SU-DHL-6 (cell line): ENCODE results near the gene CYP11A1.
"Not testable (repeated sequence)": the region's sequence is repeated elsewhere in the genome, so short reads cannot be mapped to it uniquely, and the experiment has no call there.

ENCODE experiments used
- H2AFZ ChIP-seq: fragments of 200-600 bp; sonication (generic); 2 replicates; pipeline ENCODE4 v1.6.1; 2014; ENCODE audit warnings: low read depth, mild to moderate bottlenecking, moderate library complexity, mixed read lengths, antibody characterized with exemption, low read length; ENCODE audit not compliant: severe bottlenecking
- H3F3A ChIP-seq: fragments of 200-600 bp; shearing (Covaris generic); 2 replicates; pipeline ENCODE4 v1.6.0; 2016; ENCODE audit warnings: antibody characterized with exemption, mild to moderate bottlenecking; ENCODE audit not compliant: insufficient read depth
- H3K27ac ChIP-seq: fragments of 200-600 bp; sonication (generic); 2 replicates; pipeline ENCODE4 v1.5.1; 2016; ENCODE audit warnings: low read depth, mild to moderate bottlenecking, low read length, moderate library complexity, mixed read lengths
- H3K27me3 ChIP-seq: fragments of 200-600 bp; sonication (generic), shearing (Covaris generic); 2 replicates; pipeline ENCODE4 v1.6.0; 2014; ENCODE audit warnings: mild to moderate bottlenecking, low read length
- H3K36me3 ChIP-seq: fragments of 200-600 bp; sonication (generic); 2 replicates; pipeline ENCODE4 v1.6.1; 2014; ENCODE audit warnings: mild to moderate bottlenecking, low read length, mixed read lengths
- H3K4me2 ChIP-seq: fragments of 300-600, 200-600 bp; shearing (Covaris generic), sonication (generic); 2 replicates; pipeline ENCODE4 v1.6.0; 2014; ENCODE audit warnings: low read length, low read depth, mild to moderate bottlenecking; ENCODE audit not compliant: poor library complexity, severe bottlenecking
- H3K4me3 ChIP-seq: fragments of 200-600 bp; sonication (generic); 2 replicates; pipeline ENCODE4 v1.5.1; 2014; ENCODE audit warnings: antibody characterized with exemption, low read length, mild to moderate bottlenecking, mixed read lengths; ENCODE audit not compliant: insufficient read depth, poor library complexity, severe bottlenecking
- H3K79me2 ChIP-seq: fragments of 200-600 bp; sonication (generic); 2 replicates; pipeline ENCODE4 v1.6.1; 2014; ENCODE audit warnings: mild to moderate bottlenecking, low read length, moderate library complexity; ENCODE audit not compliant: insufficient read depth
- H3K9ac ChIP-seq: fragments of 200-600 bp; sonication (generic); 2 replicates; pipeline ENCODE4 v1.7.0; 2014; ENCODE audit warnings: mild to moderate bottlenecking, low read length
- H3K9me2 ChIP-seq: fragments of 200-600 bp; sonication (generic); replicated peaks from 2 replicates; pipeline ENCODE4 v1.6.1; 2014; ENCODE audit warnings: low read length; ENCODE audit not compliant: insufficient read depth
- H3K9me3 ChIP-seq: fragments of 200-600 bp; sonication (generic); 2 replicates; pipeline ENCODE4 v1.6.1; 2014; ENCODE audit warnings: low read length, mixed read lengths; ENCODE audit not compliant: insufficient read depth
- H4K20me1 ChIP-seq: fragments of 200-600 bp; sonication (generic); 2 replicates; pipeline ENCODE4 v1.6.1; 2014; ENCODE audit warnings: low read depth, mild to moderate bottlenecking, antibody characterized with exemption, low read length, moderate library complexity, mixed read lengths
- EZH2phosphoT487 ChIP-seq: fragments of 200-600 bp; sonication (generic), shearing (Covaris generic); conservative IDR thresholded peaks from 2 replicates; pipeline ENCODE4 v1.6.1; 2018; ENCODE audit warnings: mild to moderate bottlenecking, antibody characterized with exemption, low read length, moderate library complexity, mixed read lengths
- TF ChIP-seq, protein P1 (sequence below): fragments of 200-600 bp; sonication (generic); IDR thresholded peaks from one replicate; pipeline ENCODE4 v1.5.1; 2017; ENCODE audit warnings: antibody characterized with exemption, mild to moderate bottlenecking, low read length, moderate library complexity; ENCODE audit not compliant: insufficient read depth, poor library complexity, severe bottlenecking

CYP11A1 gene

DNA sequence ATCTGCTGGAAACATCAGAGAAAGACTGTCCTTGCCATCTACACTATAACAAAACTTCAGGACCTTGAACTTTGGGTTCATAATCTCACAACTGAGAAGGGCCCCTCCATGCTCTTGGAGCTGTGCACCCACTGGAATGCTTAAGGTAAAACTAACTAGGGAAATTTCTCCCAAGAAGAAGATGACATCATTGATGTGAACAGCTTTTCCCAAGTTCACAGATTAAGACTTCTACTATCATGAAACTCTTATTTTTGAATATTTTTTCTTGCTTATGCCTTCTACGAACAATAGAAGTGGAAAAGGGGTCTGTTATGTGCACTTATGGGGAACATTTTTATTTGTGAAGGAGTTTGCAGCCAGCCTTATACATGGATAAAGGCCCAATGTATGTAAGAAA lies 5.0 kb downstream of the CYP11A1 start:
- Histone ChIP-seq H3K27ac (no peak overlapping the region), H4K20me1 (no peaks in the 10 kb centered on the region), H3K9me2 (no peaks in the 10 kb centered on the region), H3K9ac (no peak overlapping the region), H2AFZ (no peak overlapping the region), H3K79me2 (no peaks in the 10 kb centered on the region), H3F3A (no peaks in the 10 kb centered on the region), H3K4me2 (no peak overlapping the region), H3K4me3 (no peak overlapping the region), H3K27me3 (no peaks in the 10 kb centered on the region), H3K9me3 (no peaks in the 10 kb centered on the region), H3K36me3 (no peaks in the 10 kb centered on the region)
- no peak for TF ChIP-seq EZH2phosphoT487
- TF ChIP-seq, protein P1, sequence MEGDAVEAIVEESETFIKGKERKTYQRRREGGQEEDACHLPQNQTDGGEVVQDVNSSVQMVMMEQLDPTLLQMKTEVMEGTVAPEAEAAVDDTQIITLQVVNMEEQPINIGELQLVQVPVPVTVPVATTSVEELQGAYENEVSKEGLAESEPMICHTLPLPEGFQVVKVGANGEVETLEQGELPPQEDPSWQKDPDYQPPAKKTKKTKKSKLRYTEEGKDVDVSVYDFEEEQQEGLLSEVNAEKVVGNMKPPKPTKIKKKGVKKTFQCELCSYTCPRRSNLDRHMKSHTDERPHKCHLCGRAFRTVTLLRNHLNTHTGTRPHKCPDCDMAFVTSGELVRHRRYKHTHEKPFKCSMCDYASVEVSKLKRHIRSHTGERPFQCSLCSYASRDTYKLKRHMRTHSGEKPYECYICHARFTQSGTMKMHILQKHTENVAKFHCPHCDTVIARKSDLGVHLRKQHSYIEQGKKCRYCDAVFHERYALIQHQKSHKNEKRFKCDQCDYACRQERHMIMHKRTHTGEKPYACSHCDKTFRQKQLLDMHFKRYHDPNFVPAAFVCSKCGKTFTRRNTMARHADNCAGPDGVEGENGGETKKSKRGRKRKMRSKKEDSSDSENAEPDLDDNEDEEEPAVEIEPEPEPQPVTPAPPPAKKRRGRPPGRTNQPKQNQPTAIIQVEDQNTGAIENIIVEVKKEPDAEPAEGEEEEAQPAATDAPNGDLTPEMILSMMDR = no peak

DNA sequence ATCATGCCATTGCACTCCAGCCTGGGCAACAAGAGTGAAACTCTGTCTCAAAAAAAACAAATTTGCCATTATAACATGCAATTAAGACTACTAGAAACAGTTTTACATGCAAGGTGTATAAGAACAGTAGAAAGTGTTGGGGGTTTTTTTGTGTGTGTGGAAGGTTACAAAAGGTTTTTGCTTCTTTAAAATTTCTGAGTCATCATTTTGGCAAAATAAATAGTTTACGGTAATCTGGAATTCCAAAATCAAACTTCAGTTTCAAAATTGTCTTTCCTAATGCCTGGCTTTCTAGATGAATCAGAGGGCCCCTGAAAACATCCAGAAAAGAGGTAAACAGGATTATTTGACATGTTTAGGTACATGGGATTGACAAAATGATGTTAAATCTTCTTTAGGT lies 6.6 kb downstream of the CYP11A1 start:
- H3K9me2 ChIP-seq, H3K27me3 ChIP-seq, H4K20me1 ChIP-seq, H3K79me2 ChIP-seq, H3K9me3 ChIP-seq, H3K4me2 ChIP-seq, H3K27ac ChIP-seq, H3K36me3 ChIP-seq, H2AFZ ChIP-seq, H3F3A ChIP-seq, H3K9ac ChIP-seq, H3K4me3 ChIP-seq: not testable (repeated sequence)

- H3K27me3 ChIP-seq, H3K9me2 ChIP-seq, H3F3A ChIP-seq, H3K9me3 ChIP-seq, H3K4me2 ChIP-seq, H4K20me1 ChIP-seq, H3K79me2 ChIP-seq, H3K9ac ChIP-seq, H3K36me3 ChIP-seq, H2AFZ ChIP-seq, H3K27ac ChIP-seq, H3K4me3 ChIP-seq: not testable (repeated sequence)
Measured at GRCh38 chr15:74359376-74359775, 8.1 kb downstream of the CYP11A1 start.

DNA sequence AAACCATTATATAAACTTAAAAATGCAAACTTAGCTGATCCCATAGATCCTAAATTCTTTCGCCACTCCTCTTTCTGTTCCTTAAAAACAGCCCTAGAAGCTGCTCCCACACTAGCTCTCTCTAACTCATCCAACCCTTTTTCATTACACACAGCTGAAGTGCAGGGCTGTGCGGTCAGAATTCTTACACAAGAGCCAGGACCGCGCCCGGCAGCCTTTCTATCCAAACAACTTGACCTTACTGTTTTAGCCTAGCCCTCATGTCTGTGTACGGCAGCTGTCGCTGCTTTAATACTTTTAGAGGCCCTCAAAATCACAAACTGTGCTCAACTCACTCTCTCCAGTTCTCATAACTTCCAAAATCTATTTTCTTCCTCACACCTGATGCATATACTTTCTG lies 9.9 kb downstream of the CYP11A1 start:
- not testable (repeated sequence) for H3K9me3 ChIP-seq, H3K36me3 ChIP-seq, H3K4me3 ChIP-seq, H4K20me1 ChIP-seq, H3K27me3 ChIP-seq, H2AFZ ChIP-seq, H3K9ac ChIP-seq, H3K9me2 ChIP-seq, H3K79me2 ChIP-seq, H3K4me2 ChIP-seq, H3F3A ChIP-seq, H3K27ac ChIP-seq

DNA sequence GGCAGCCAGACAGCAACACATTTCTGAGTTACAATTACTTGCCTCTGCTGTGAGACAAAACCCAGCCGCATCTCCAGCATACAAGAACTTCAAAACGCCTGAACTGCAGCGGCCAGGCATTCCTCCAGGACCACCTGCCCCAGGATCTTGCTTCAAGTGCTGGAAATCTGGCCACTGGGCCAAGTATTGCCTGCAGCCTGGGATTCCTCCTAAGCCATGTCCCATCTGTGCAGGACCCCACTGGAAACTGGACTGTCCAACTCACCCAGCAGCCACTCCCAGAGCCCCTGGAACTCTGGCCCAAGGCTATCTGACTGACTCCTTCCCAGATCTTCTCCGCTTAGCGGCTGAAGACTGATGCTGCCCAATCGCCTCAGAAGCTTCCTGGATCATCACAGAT lies 11.4 kb downstream of the CYP11A1 start:
- H3K9me2 ChIP-seq = not testable (repeated sequence)

GRCh38 chr15:74353992-74354391 lies 13.5 kb downstream of the CYP11A1 start:
- H3K9me3 ChIP-seq, H3K27me3 ChIP-seq, H3K4me2 ChIP-seq, H3K27ac ChIP-seq, H3F3A ChIP-seq, H3K36me3 ChIP-seq, H3K9ac ChIP-seq, H3K79me2 ChIP-seq, H3K9me2 ChIP-seq, H4K20me1 ChIP-seq, H3K4me3 ChIP-seq, H2AFZ ChIP-seq: not testable (repeated sequence)

More for the DNA sequence above, 11.4 kb downstream of the CYP11A1 start:
- H3K27ac ChIP-seq, H3K36me3 ChIP-seq, H3F3A ChIP-seq, H3K4me2 ChIP-seq, H3K9ac ChIP-seq, H3K27me3 ChIP-seq, H3K4me3 ChIP-seq, H4K20me1 ChIP-seq, H3K9me3 ChIP-seq, H2AFZ ChIP-seq, H3K79me2 ChIP-seq: not testable (repeated sequence)
